H1 (cell line): ENCODE results near the gene CPXM1. TPM values are rescaled to one million over a fixed set of nuclear protein-coding genes. Genes with fewer than 3 reads are reported as not detected.

Experiments used
- CTCF ChIA-PET: fragments of 300-600 bp; sonication (Branson Sonifier 250); formaldehyde crosslinking; loops from one replicate; lab custom pipeline; 2021; ENCODE audit not compliant: partially characterized antibody; lab: Charles Lee
- POLR2A ChIA-PET: fragments of 300-600 bp; sonication (Branson Sonifier 250); formaldehyde crosslinking; loops from one replicate; lab custom pipeline; 2021; ENCODE audit warnings: inconsistent platforms; ENCODE audit not compliant: partially characterized antibody; lab: Charles Lee
- DNase-seq, 2 experiments: peaks; one replicate each; pipeline versions ENCODE4 v3.0.0 to v3.0.0-alpha.2; 2010 to 2022; ENCODE audit warnings: low spot score in 2 of 2, low read depth in 1 of 2, mixed read lengths in 1 of 2
- FAIRE-seq: peaks from 2 replicates; lab custom pipeline; 2011; peaks lifted over from hg19 to GRCh38; lab: Jason Lieb, UNC
- H2AFZ ChIP-seq: 2 replicates; pipeline ENCODE4 v1.8.1; 2012; ENCODE audit warnings: low read length, inconsistent platforms
- H2AK5ac ChIP-seq: 2 replicates; pipeline ENCODE4 v1.6.1; 2013; ENCODE audit warnings: low read depth, low read length
- H2BK120ac ChIP-seq: replicated peaks from 2 replicates; pipeline ENCODE3; 2013; ENCODE audit warnings: low read depth, low read length, inconsistent platforms
- H2BK12ac ChIP-seq: 2 replicates; pipeline ENCODE4 v1.6.1; 2013; ENCODE audit warnings: low read depth, low read length
- H2BK15ac ChIP-seq: 2 replicates; pipeline ENCODE4 v1.6.1; 2013; ENCODE audit warnings: low read length
- H2BK20ac ChIP-seq: 2 replicates; pipeline ENCODE4 v1.6.1; 2013; ENCODE audit warnings: low read length
- H2BK5ac ChIP-seq: 2 replicates; pipeline ENCODE4 v1.6.1; 2013; ENCODE audit warnings: low read depth, low read length
- H3K14ac ChIP-seq: 2 replicates; pipeline ENCODE4 v1.6.1; 2013; ENCODE audit warnings: inconsistent platforms; ENCODE audit not compliant: insufficient read length
- H3K18ac ChIP-seq: 2 replicates; pipeline ENCODE4 v1.6.1; 2013; ENCODE audit warnings: low read length; ENCODE audit errors: extremely low read depth
- H3K23ac ChIP-seq: 2 replicates; pipeline ENCODE4 v1.6.1; 2013; ENCODE audit warnings: inconsistent platforms; ENCODE audit not compliant: insufficient read length
- H3K23me2 ChIP-seq: 2 replicates; pipeline ENCODE4 v1.6.1; 2013; ENCODE audit warnings: low read depth, low read length
- H3K27ac ChIP-seq: 2 replicates; pipeline ENCODE4 v1.6.1; 2011; ENCODE audit warnings: low read depth, low read length, inconsistent platforms
- H3K27me3 ChIP-seq, 4 experiments: replicated peaks in 1 of 4; 1 replicate in 1 of 4; 2 replicates in 3 of 4; pipeline versions ENCODE4 v1.6.1 to v1.8.1; 2011 to 2013; ENCODE audit warnings: low read length in 3 of 4, mild to moderate bottlenecking in 3 of 4, inconsistent platforms in 2 of 4, mixed read lengths in 2 of 4, moderate library complexity in 1 of 4; ENCODE audit not compliant: control insufficient read depth in 3 of 4, insufficient read depth in 3 of 4; ENCODE audit errors: extremely low read depth in 1 of 4
- H3K36me3 ChIP-seq, 4 experiments: 2 replicates each; pipeline versions ENCODE4 v1.6.1 to v1.8.1; 2011 to 2013; ENCODE audit warnings: mild to moderate bottlenecking in 4 of 4, low read length in 3 of 4, moderate library complexity in 2 of 4, control low read depth in 1 of 4, inconsistent platforms in 1 of 4; ENCODE audit not compliant: insufficient read depth in 4 of 4, control insufficient read depth in 2 of 4
- H3K4ac ChIP-seq: replicated peaks from 2 replicates; pipeline ENCODE3; 2013; ENCODE audit warnings: low read length, low read depth, mixed read lengths, inconsistent platforms; ENCODE audit not compliant: insufficient read length
- H3K4me1 ChIP-seq, 4 experiments: replicated peaks in 1 of 4; 1 replicate in 1 of 4; 2 replicates in 3 of 4; pipeline versions ENCODE4 v1.6.1 to v1.8.1; 2011 to 2013; ENCODE audit warnings: low read length in 3 of 4, inconsistent platforms in 2 of 4, mixed read lengths in 1 of 4; ENCODE audit not compliant: insufficient read depth in 4 of 4, control insufficient read depth in 3 of 4
- H3K4me2 ChIP-seq, 2 experiments: 2 replicates each; pipeline versions ENCODE4 v1.6.1 to v1.8.1; 2011 to 2013; ENCODE audit warnings: low read depth in 2 of 2, low read length in 2 of 2, control low read depth in 1 of 2, inconsistent platforms in 1 of 2, mild to moderate bottlenecking in 1 of 2; ENCODE audit not compliant: insufficient read depth in 1 of 2
- H3K4me3 ChIP-seq, 4 experiments: fragments of 200-600, 300-600 bp in 1 of 4; sonication (generic), shearing (Covaris generic), sonication (Bioruptor Twin) in 1 of 4; 2 replicates each; pipeline versions ENCODE4 v1.5.1 to v1.8.1; 2011 to 2016; ENCODE audit warnings: low read length in 4 of 4, low read depth in 3 of 4, control low read depth in 2 of 4, inconsistent platforms in 2 of 4, mild to moderate bottlenecking in 2 of 4, mixed read lengths in 1 of 4, moderate library complexity in 1 of 4; ENCODE audit not compliant: insufficient read depth in 2 of 4; ENCODE audit errors: extremely low read depth in 1 of 4
- H3K56ac ChIP-seq: replicated peaks from 2 replicates; pipeline ENCODE3; 2013; ENCODE audit warnings: low read depth, mild to moderate bottlenecking, mixed read lengths, low read length, inconsistent platforms; ENCODE audit not compliant: insufficient read length
- H3K79me1 ChIP-seq: 2 replicates; pipeline ENCODE4 v1.6.1; 2013; ENCODE audit warnings: low read depth, low read length, control low read depth
- H3K79me2 ChIP-seq, 2 experiments: 2 replicates each; pipeline versions ENCODE4 v1.6.1 to v1.8.1; 2012 to 2013; ENCODE audit warnings: low read length in 2 of 2, mild to moderate bottlenecking in 2 of 2, inconsistent platforms in 1 of 2; ENCODE audit not compliant: insufficient read depth in 2 of 2, control insufficient read depth in 1 of 2
- H3K9ac ChIP-seq, 4 experiments: replicated peaks in 1 of 4; 1 replicate in 1 of 4; 2 replicates in 3 of 4; pipeline versions ENCODE4 v1.6.1 to v1.8.1; 2011 to 2013; ENCODE audit warnings: low read depth in 3 of 4, low read length in 3 of 4, control low read depth in 2 of 4, mild to moderate bottlenecking in 2 of 4, moderate library complexity in 2 of 4, inconsistent platforms in 1 of 4; ENCODE audit errors: extremely low read depth in 1 of 4
- H3K9me3 ChIP-seq, 2 experiments: 2 replicates each; pipeline versions ENCODE4 v1.6.1 to v1.8.1; 2012 to 2013; ENCODE audit warnings: mild to moderate bottlenecking in 2 of 2, moderate library complexity in 2 of 2, control low read depth in 1 of 2, inconsistent platforms in 1 of 2, low read depth in 1 of 2, low read length in 1 of 2, mixed read lengths in 1 of 2; ENCODE audit not compliant: insufficient read depth in 2 of 2
- H4K20me1 ChIP-seq, 2 experiments: replicated peaks in 1 of 2; 2 replicates each; pipeline versions ENCODE3 to v1.8.1; 2011 to 2013; ENCODE audit warnings: inconsistent platforms in 2 of 2, low read length in 2 of 2, mild to moderate bottlenecking in 1 of 2; ENCODE audit not compliant: insufficient read depth in 2 of 2, control insufficient read depth in 1 of 2
- H4K5ac ChIP-seq: 2 replicates; pipeline ENCODE4 v1.6.1; 2013; ENCODE audit warnings: low read length, low read depth, mixed read lengths, inconsistent platforms; ENCODE audit not compliant: insufficient read length
- H4K8ac ChIP-seq: 2 replicates; pipeline ENCODE4 v1.8.0; 2013; ENCODE audit warnings: mild to moderate bottlenecking, moderate library complexity, low read length, inconsistent platforms; ENCODE audit not compliant: insufficient read depth; ENCODE audit errors: extremely low read depth
- H4K91ac ChIP-seq: replicated peaks from 2 replicates; pipeline ENCODE3; 2013; ENCODE audit warnings: low read length, mixed read lengths, inconsistent platforms; ENCODE audit not compliant: insufficient read length
- CBX5 ChIP-seq: fragments of 300-800, 300-1000 bp; sonication (generic); IDR thresholded peaks from 2 replicates; pipeline ENCODE4 v1.7.1; 2016; ENCODE audit warnings: antibody characterized with exemption, low read length, low read depth
- KDM4A ChIP-seq: IDR thresholded peaks from one replicate; pipeline ENCODE4 v1.7.1; 2012; ENCODE audit warnings: low read depth, mild to moderate bottlenecking, moderate library complexity, low read length, inconsistent platforms; ENCODE audit not compliant: severe bottlenecking
- RFX5 ChIP-seq: IDR thresholded peaks from 2 replicates; pipeline ENCODE4 v1.6.1; 2011; ENCODE audit warnings: low read depth, low read length, improper control_type of control experiment, borderline replicate concordance
- WGBS, 2 experiments: shearing (Covaris generic) in 1 of 2; methylation state at CpG; one replicate each; pipeline versions ENCODE4 v1.1.6 to v1.1.7; 2013 to 2015; ENCODE audit warnings: low lambda C conversion rate in 2 of 2, mixed read lengths in 2 of 2, inconsistent platforms in 1 of 2, low coverage in 1 of 2, missing lambda C conversion rate in 1 of 2; ENCODE audit not compliant: insufficient replicate concordance in 2 of 2, insufficient coverage in 1 of 2, insufficient read length in 1 of 2; ENCODE audit errors: extremely low coverage in 1 of 2, missing lambda C conversion rate in 1 of 2; 5-methylcytosine and 5-hydroxymethylcytosine counted together
- polyA plus RNA-seq, 7 experiments: library from polyadenylated mRNA; depleted of rRNA in 3 of 7; stranded (reverse) in 5 of 7; unstranded in 2 of 7; fragments of >200 nt in 5 of 7; fragments of 200-250 nt in 2 of 7; gene quantifications; 1 replicate in 5 of 7; 2 replicates in 1 of 7; 4 replicates in 1 of 7; pipeline versions ENCODE4 v1.2.1 to v1.2.3, GENCODE V29; 2011 to 2013; ENCODE audit warnings: missing spikeins in 2 of 7, mixed read lengths in 2 of 7
- total RNA-seq: library from RNA; stranded (reverse); fragmentation: NEBNext Ultra II Directional; extraction: Animal tissue kit (Norgen Biotek cat#: 25700); gene quantifications from 2 replicates; pipeline ENCODE4 v1.2.1, GENCODE V29; 2021

Gene CPXM1
- total and polyA plus RNA-seq, 2 of the 8 experiments (the other 6 are each of a cell fraction or from before 2014, with no cell fraction given): 31.3 to 81.9 TPM

- POLR2A ChIA-PET: interaction anchor here (1.2 kb wide), 1 partner anchor 9 kb away, joined by 3 read pairs; no protein-coding TSS in a partner anchor
- Histone ChIP-seq H4K5ac (no peak overlapping the region), H3K27me3 (no peaks in the 10 kb centered on the region), H3K27ac (no peak overlapping the region), H2BK120ac (no peak overlapping the region), H3K23me2 (no peaks in the 10 kb centered on the region; the same call in 1 of the 2 replicates), H4K91ac (no peak overlapping the region), H2BK12ac (no peak overlapping the region), H3K18ac (no peak overlapping the region), H3K4me3 (no peak overlapping the region), H2AK5ac (no peak overlapping the region), H2BK20ac (no peak overlapping the region), H2AFZ (no peak overlapping the region), H3K36me3 (no peaks in the 10 kb centered on the region), H3K9me3 (no peaks in the 10 kb centered on the region), H3K4me2 (no peak overlapping the region), H3K9ac (no peak overlapping the region), H2BK5ac (no peak overlapping the region), H3K4me1 (no peaks in the 10 kb centered on the region), H4K20me1 (no peaks in the 10 kb centered on the region), H3K14ac (no peak overlapping the region), H3K23ac (no peak overlapping the region), H2BK15ac (no peak overlapping the region), H3K4ac (no peak overlapping the region), H3K56ac (no peak overlapping the region), H3K79me2 (no peaks in the 10 kb centered on the region), H4K8ac (no peak overlapping the region), H3K79me1 (no peaks in the 10 kb centered on the region)
- DNase-seq (no peak), FAIRE-seq (no peak)
- CTCF ChIA-PET: interaction anchor here (0.5 to 3.5 kb wide), 3 partner anchors 8 to 19 kb away, joined by 3 to 18 read pairs (median 6); no protein-coding TSS in a partner anchor
- TF ChIP-seq RFX5 (no peak), KDM4A (no peak), CBX5 (no peak)
- WGBS, 2 experiments: 45% methylated on average over 3 of the region's 3 CpGs; no CpG with 5 or more reads in 1 of the 2 experiments
Observed at GRCh38 chr20:2780948-2781347, 19.5 kb downstream of the CPXM1 start.
